SU-DHL-6 (cell line): Measurements from ENCODE around the gene PDE8B.

ENCODE experiments used
- H2AFZ ChIP-seq: fragments of 200-600 bp; sonication (generic); 2 replicates; pipeline ENCODE4 v1.6.1; 2014; ENCODE audit warnings: low read depth, mild to moderate bottlenecking, moderate library complexity, mixed read lengths, antibody characterized with exemption, low read length; ENCODE audit not compliant: severe bottlenecking
- H3F3A ChIP-seq: fragments of 200-600 bp; shearing (Covaris generic); 2 replicates; pipeline ENCODE4 v1.6.0; 2016; ENCODE audit warnings: antibody characterized with exemption, mild to moderate bottlenecking; ENCODE audit not compliant: insufficient read depth
- H3K27ac ChIP-seq: fragments of 200-600 bp; sonication (generic); 2 replicates; pipeline ENCODE4 v1.5.1; 2016; ENCODE audit warnings: low read depth, mild to moderate bottlenecking, low read length, moderate library complexity, mixed read lengths
- H3K27me3 ChIP-seq: fragments of 200-600 bp; sonication (generic), shearing (Covaris generic); 2 replicates; pipeline ENCODE4 v1.6.0; 2014; ENCODE audit warnings: mild to moderate bottlenecking, low read length
- H3K36me3 ChIP-seq: fragments of 200-600 bp; sonication (generic); 2 replicates; pipeline ENCODE4 v1.6.1; 2014; ENCODE audit warnings: mild to moderate bottlenecking, low read length, mixed read lengths
- H3K4me2 ChIP-seq: fragments of 300-600, 200-600 bp; shearing (Covaris generic), sonication (generic); 2 replicates; pipeline ENCODE4 v1.6.0; 2014; ENCODE audit warnings: low read length, low read depth, mild to moderate bottlenecking; ENCODE audit not compliant: poor library complexity, severe bottlenecking
- H3K4me3 ChIP-seq: fragments of 200-600 bp; sonication (generic); 2 replicates; pipeline ENCODE4 v1.5.1; 2014; ENCODE audit warnings: antibody characterized with exemption, low read length, mild to moderate bottlenecking, mixed read lengths; ENCODE audit not compliant: insufficient read depth, poor library complexity, severe bottlenecking
- H3K79me2 ChIP-seq: fragments of 200-600 bp; sonication (generic); 2 replicates; pipeline ENCODE4 v1.6.1; 2014; ENCODE audit warnings: mild to moderate bottlenecking, low read length, moderate library complexity; ENCODE audit not compliant: insufficient read depth
- H3K9ac ChIP-seq: fragments of 200-600 bp; sonication (generic); 2 replicates; pipeline ENCODE4 v1.7.0; 2014; ENCODE audit warnings: mild to moderate bottlenecking, low read length
- H3K9me2 ChIP-seq: fragments of 200-600 bp; sonication (generic); replicated peaks from 2 replicates; pipeline ENCODE4 v1.6.1; 2014; ENCODE audit warnings: low read length; ENCODE audit not compliant: insufficient read depth
- H3K9me3 ChIP-seq: fragments of 200-600 bp; sonication (generic); 2 replicates; pipeline ENCODE4 v1.6.1; 2014; ENCODE audit warnings: low read length, mixed read lengths; ENCODE audit not compliant: insufficient read depth
- H4K20me1 ChIP-seq: fragments of 200-600 bp; sonication (generic); 2 replicates; pipeline ENCODE4 v1.6.1; 2014; ENCODE audit warnings: low read depth, mild to moderate bottlenecking, antibody characterized with exemption, low read length, moderate library complexity, mixed read lengths
- EZH2phosphoT487 ChIP-seq: fragments of 200-600 bp; sonication (generic), shearing (Covaris generic); conservative IDR thresholded peaks from 2 replicates; pipeline ENCODE4 v1.6.1; 2018; ENCODE audit warnings: mild to moderate bottlenecking, antibody characterized with exemption, low read length, moderate library complexity, mixed read lengths
- TF ChIP-seq, protein P1 (sequence below): fragments of 200-600 bp; sonication (generic); IDR thresholded peaks from one replicate; pipeline ENCODE4 v1.5.1; 2017; ENCODE audit warnings: antibody characterized with exemption, mild to moderate bottlenecking, low read length, moderate library complexity; ENCODE audit not compliant: insufficient read depth, poor library complexity, severe bottlenecking

PDE8B gene

DNA sequence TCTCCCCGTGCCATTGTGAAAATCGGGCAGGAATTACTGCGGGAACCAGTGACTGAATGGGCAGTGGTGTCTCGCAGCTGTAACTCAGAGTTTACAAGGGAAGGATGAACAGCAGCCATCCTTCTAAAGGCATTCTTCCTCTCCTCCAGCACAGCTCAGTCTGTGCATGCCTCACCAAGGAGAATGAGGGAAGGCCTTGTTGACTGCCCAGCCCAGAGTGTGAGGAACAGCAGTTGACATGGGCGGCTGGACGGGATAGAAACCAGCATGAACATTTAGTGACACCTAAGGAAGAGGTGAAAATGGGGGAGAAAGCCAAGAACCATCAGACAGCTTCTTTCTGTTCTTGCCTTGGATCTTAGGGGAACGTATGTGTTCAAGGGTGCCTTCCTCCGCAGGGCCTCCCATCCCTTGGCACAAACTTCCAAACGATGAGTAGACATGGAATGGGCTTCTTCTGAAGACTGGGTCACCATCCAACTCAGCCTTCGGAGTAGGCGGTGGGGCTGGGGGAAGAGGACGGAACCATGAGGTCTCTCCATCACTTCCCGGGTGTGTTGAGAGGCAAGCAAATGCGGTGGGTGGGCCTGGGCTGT, 887 bp upstream of the PDE8B start:
- Histone ChIP-seq H3K9ac (no peak overlapping the region), H3K27ac (no peak overlapping the region), H3K4me2 (no peak overlapping the region), H3F3A (no peaks in the 10 kb centered on the region), H3K4me3 (no peak overlapping the region), H3K79me2 (no peaks in the 10 kb centered on the region), H3K9me3 (no peaks in the 10 kb centered on the region), H3K36me3 (no peaks in the 10 kb centered on the region), H4K20me1 (no peaks in the 10 kb centered on the region), H3K9me2 (no peaks in the 10 kb centered on the region), H3K27me3 (no peaks in the 10 kb centered on the region), H2AFZ (no peak overlapping the region)
- TF ChIP-seq, protein P1, sequence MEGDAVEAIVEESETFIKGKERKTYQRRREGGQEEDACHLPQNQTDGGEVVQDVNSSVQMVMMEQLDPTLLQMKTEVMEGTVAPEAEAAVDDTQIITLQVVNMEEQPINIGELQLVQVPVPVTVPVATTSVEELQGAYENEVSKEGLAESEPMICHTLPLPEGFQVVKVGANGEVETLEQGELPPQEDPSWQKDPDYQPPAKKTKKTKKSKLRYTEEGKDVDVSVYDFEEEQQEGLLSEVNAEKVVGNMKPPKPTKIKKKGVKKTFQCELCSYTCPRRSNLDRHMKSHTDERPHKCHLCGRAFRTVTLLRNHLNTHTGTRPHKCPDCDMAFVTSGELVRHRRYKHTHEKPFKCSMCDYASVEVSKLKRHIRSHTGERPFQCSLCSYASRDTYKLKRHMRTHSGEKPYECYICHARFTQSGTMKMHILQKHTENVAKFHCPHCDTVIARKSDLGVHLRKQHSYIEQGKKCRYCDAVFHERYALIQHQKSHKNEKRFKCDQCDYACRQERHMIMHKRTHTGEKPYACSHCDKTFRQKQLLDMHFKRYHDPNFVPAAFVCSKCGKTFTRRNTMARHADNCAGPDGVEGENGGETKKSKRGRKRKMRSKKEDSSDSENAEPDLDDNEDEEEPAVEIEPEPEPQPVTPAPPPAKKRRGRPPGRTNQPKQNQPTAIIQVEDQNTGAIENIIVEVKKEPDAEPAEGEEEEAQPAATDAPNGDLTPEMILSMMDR, result no peak
- TF ChIP-seq EZH2phosphoT487, result no peak

DNA sequence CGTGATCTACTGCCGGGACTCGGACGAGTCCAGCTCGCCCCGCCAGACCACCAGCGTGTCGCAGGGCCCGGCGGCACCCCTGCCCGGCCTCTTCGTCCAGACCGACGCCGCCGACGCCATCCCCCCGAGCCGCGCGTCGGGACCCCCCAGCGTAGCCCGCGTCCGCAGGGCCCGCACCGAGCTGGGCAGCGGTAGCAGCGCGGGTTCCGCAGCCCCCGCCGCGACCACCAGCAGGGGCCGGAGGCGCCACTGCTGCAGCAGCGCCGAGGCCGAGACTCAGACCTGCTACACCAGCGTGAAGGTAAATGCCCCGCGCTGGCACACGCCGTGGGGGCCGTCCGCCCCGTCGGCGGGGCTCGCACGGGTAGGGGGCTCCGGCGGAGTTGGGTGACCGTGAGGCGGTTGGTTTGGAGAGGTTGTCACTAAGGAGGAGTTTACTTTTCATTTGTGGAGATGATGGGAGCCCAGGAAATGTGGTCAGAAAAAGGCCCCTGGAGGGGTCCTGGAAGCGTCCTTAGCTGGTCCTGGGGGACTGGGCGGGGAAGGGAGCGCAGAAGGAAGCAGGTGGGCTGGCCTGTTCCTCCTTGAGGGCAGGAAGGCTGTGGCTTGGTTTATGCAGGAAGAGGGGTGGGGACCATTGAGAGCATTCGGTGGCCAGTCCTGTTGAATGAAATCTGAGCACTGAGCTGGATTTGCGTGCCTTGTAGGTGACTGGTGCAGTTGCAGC, 647 bp downstream of the PDE8B start:
- Histone ChIP-seq H3K36me3 (no peaks in the 10 kb centered on the region), H2AFZ (no peak overlapping the region), H3K4me3 (no peak overlapping the region), H3K79me2 (no peaks in the 10 kb centered on the region), H3K27me3 (no peaks in the 10 kb centered on the region), H4K20me1 (no peaks in the 10 kb centered on the region), H3K9ac (no peak overlapping the region), H3K4me2 (peak overlapping the region; percentile 9), H3F3A (no peaks in the 10 kb centered on the region), H3K9me3 (no peaks in the 10 kb centered on the region), H3K9me2 (no peaks in the 10 kb centered on the region), H3K27ac (no peak overlapping the region)
- no peak for TF ChIP-seq EZH2phosphoT487
- TF ChIP-seq, protein P1, result no peak

DNA sequence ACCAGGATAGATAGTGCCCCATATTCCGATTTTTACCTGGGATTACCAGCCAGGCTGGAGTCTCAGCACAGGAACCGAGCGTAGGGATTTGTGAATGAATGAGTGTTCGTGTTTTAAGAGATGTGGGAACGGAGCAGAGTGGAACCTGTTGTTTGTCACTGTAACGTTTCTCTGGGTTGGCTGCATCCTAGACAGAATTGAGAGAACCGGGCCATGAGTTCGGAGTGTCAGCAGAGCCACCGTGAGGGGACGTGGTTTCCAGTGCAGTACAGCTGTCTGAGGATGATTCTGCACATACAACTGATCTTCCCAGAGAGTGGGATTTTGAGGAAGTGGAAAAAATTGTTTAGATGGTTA, 1.2 kb downstream of the PDE8B start:
- no peak overlapping the region for H2AFZ ChIP-seq
- H3K27me3 ChIP-seq, result no peaks in the 10 kb centered on the region

More for the DNA sequence above, 1.2 kb downstream of the PDE8B start:
- Histone ChIP-seq H3K9me3 (no peaks in the 10 kb centered on the region), H3K27ac (no peak overlapping the region), H3F3A (no peaks in the 10 kb centered on the region), H3K4me2 (no peak overlapping the region), H4K20me1 (no peaks in the 10 kb centered on the region), H3K4me3 (no peak overlapping the region), H3K9me2 (no peaks in the 10 kb centered on the region), H3K36me3 (no peaks in the 10 kb centered on the region), H3K9ac (no peak overlapping the region), H3K79me2 (no peaks in the 10 kb centered on the region)
- TF ChIP-seq, protein P1, result no peak
- no peak for TF ChIP-seq EZH2phosphoT487
